Measurements from ENCODE around the gene CLIC5.
A peak's percentile ranks its signal among the peaks of the same experiment; 100 is the strongest.

The CLIC5 gene

GRCh38 chr6:46053039-46053933, 37.6 kb upstream of the CLIC5 start:
- Histone ChIP-seq H3K9ac (ENCODE audit: low read depth in 1 of 2, low read length in 2 of 2) (peak overlapping the region in 1 of 2 donors; percentile 69), H3K36me3 (ENCODE audit: control insufficient read depth in 2 of 2, insufficient read depth in 2 of 2, low read length in 2 of 2) (no peaks in the 10 kb centered on the region), H3K4me1 (ENCODE audit: control insufficient read depth in 2 of 2, insufficient read depth in 2 of 2, low read length in 2 of 2) (peaks cover 19 to 50% of the 10 kb centered on the region in 2 donors), H3K27ac (ENCODE audit: low read depth in 2 of 2, low read length in 2 of 2) (peak overlapping the region; percentile 95 to 97), H3K4me3 (ENCODE audit: low read length in 2 of 2) (peak overlapping the region; percentile 26 to 37), H3K27me3 (ENCODE audit: control insufficient read depth in 2 of 2, insufficient read depth in 2 of 2, low read length in 2 of 2) (no peaks in the 10 kb centered on the region), H3K9me3 (ENCODE audit: control insufficient read depth in 2 of 2, low read length in 2 of 2) (no peaks in the 10 kb centered on the region)

GRCh38 chr6:46052479-46052878, 36.8 kb upstream of the CLIC5 start:
- H3K4me1 ChIP-seq (ENCODE audit: control insufficient read depth in 2 of 2, insufficient read depth in 2 of 2, low read length in 2 of 2), result peaks cover 19 to 50% of the 10 kb centered on the region in 2 donors
- no peaks in the 10 kb centered on the region for H3K9me3 ChIP-seq (ENCODE audit: control insufficient read depth in 2 of 2, low read length in 2 of 2)
- peak overlapping the region in 1 of 2 donors; percentile 69 for H3K9ac ChIP-seq (ENCODE audit: low read depth in 1 of 2, low read length in 2 of 2)
- H3K27ac ChIP-seq (ENCODE audit: low read depth in 2 of 2, low read length in 2 of 2), result peak overlapping the region; percentile 95 to 97
- peak overlapping the region in 1 of 2 donors; percentile 15 for H3K4me3 ChIP-seq (ENCODE audit: low read length in 2 of 2)
- H3K27me3 ChIP-seq (ENCODE audit: control insufficient read depth in 2 of 2, insufficient read depth in 2 of 2, low read length in 2 of 2), result no peaks in the 10 kb centered on the region
- no peaks in the 10 kb centered on the region for H3K36me3 ChIP-seq (ENCODE audit: control insufficient read depth in 2 of 2, insufficient read depth in 2 of 2, low read length in 2 of 2)

GRCh38 chr6:46051962-46052361, 36.3 kb upstream of the CLIC5 start:
- H3K9ac ChIP-seq (ENCODE audit: low read depth in 1 of 2, low read length in 2 of 2), result peak overlapping the region in 1 of 2 donors; percentile 69
- H3K9me3 ChIP-seq (ENCODE audit: control insufficient read depth in 2 of 2, low read length in 2 of 2), result no peaks in the 10 kb centered on the region
- H3K27ac ChIP-seq (ENCODE audit: low read depth in 2 of 2, low read length in 2 of 2), result peak overlapping the region; percentile 95 to 97
- peaks cover 19 to 50% of the 10 kb centered on the region in 2 donors for H3K4me1 ChIP-seq (ENCODE audit: control insufficient read depth in 2 of 2, insufficient read depth in 2 of 2, low read length in 2 of 2)
- no peak overlapping the region for H3K4me3 ChIP-seq (ENCODE audit: low read length in 2 of 2)
- H3K27me3 ChIP-seq (ENCODE audit: control insufficient read depth in 2 of 2, insufficient read depth in 2 of 2, low read length in 2 of 2), result no peaks in the 10 kb centered on the region
- H3K36me3 ChIP-seq (ENCODE audit: control insufficient read depth in 2 of 2, insufficient read depth in 2 of 2, low read length in 2 of 2), result no peaks in the 10 kb centered on the region

GRCh38 chr6:46050845-46051405, 35.3 kb upstream of the CLIC5 start:
- no peak overlapping the region for H3K9ac ChIP-seq (ENCODE audit: low read depth in 1 of 2, low read length in 2 of 2)
- peak overlapping the region; percentile 9 to 95 for H3K27ac ChIP-seq (ENCODE audit: low read depth in 2 of 2, low read length in 2 of 2)
- H3K9me3 ChIP-seq (ENCODE audit: control insufficient read depth in 2 of 2, low read length in 2 of 2), result no peaks in the 10 kb centered on the region
- no peaks in the 10 kb centered on the region for H3K36me3 ChIP-seq (ENCODE audit: control insufficient read depth in 2 of 2, insufficient read depth in 2 of 2, low read length in 2 of 2)
- H3K27me3 ChIP-seq (ENCODE audit: control insufficient read depth in 2 of 2, insufficient read depth in 2 of 2, low read length in 2 of 2), result no peaks in the 10 kb centered on the region
- H3K4me1 ChIP-seq (ENCODE audit: control insufficient read depth in 2 of 2, insufficient read depth in 2 of 2, low read length in 2 of 2), result peaks cover 19 to 49% of the 10 kb centered on the region in 2 donors
- H3K4me3 ChIP-seq (ENCODE audit: low read length in 2 of 2), result no peak overlapping the region

GRCh38 chr6:46048646-46049297, 33.1 kb upstream of the CLIC5 start:
- Histone ChIP-seq H3K4me3 (ENCODE audit: low read length in 2 of 2) (no peak overlapping the region), H3K9ac (ENCODE audit: low read depth in 1 of 2, low read length in 2 of 2) (no peak overlapping the region), H3K9me3 (ENCODE audit: control insufficient read depth in 2 of 2, low read length in 2 of 2) (no peaks in the 10 kb centered on the region), H3K4me1 (ENCODE audit: control insufficient read depth in 2 of 2, insufficient read depth in 2 of 2, low read length in 2 of 2) (peaks cover 16 to 28% of the 10 kb centered on the region in 2 donors), H3K27ac (ENCODE audit: low read depth in 2 of 2, low read length in 2 of 2) (no peak overlapping the region), H3K36me3 (ENCODE audit: control insufficient read depth in 2 of 2, insufficient read depth in 2 of 2, low read length in 2 of 2) (no peaks in the 10 kb centered on the region), H3K27me3 (ENCODE audit: control insufficient read depth in 2 of 2, insufficient read depth in 2 of 2, low read length in 2 of 2) (no peaks in the 10 kb centered on the region)

GRCh38 chr6:46046558-46047174, 31.0 kb upstream of the CLIC5 start:
- Histone ChIP-seq H3K27ac (ENCODE audit: low read depth in 2 of 2, low read length in 2 of 2) (no peak overlapping the region), H3K36me3 (ENCODE audit: control insufficient read depth in 2 of 2, insufficient read depth in 2 of 2, low read length in 2 of 2) (no peaks in the 10 kb centered on the region), H3K9ac (ENCODE audit: low read depth in 1 of 2, low read length in 2 of 2) (no peak overlapping the region), H3K27me3 (ENCODE audit: control insufficient read depth in 2 of 2, insufficient read depth in 2 of 2, low read length in 2 of 2) (no peaks in the 10 kb centered on the region), H3K4me1 (ENCODE audit: control insufficient read depth in 2 of 2, insufficient read depth in 2 of 2, low read length in 2 of 2) (peaks cover 6 to 12% of the 10 kb centered on the region in 2 donors), H3K9me3 (ENCODE audit: control insufficient read depth in 2 of 2, low read length in 2 of 2) (no peaks in the 10 kb centered on the region), H3K4me3 (ENCODE audit: low read length in 2 of 2) (no peak overlapping the region)

- Histone ChIP-seq H3K27ac (ENCODE audit: low read depth in 2 of 2, low read length in 2 of 2) (peak overlapping the region in 1 of 2 donors; percentile 45), H3K4me3 (ENCODE audit: low read length in 2 of 2) (no peak overlapping the region), H3K9me3 (ENCODE audit: control insufficient read depth in 2 of 2, low read length in 2 of 2) (no peaks in the 10 kb centered on the region), H3K9ac (ENCODE audit: low read depth in 1 of 2, low read length in 2 of 2) (no peak overlapping the region), H3K4me1 (ENCODE audit: control insufficient read depth in 2 of 2, insufficient read depth in 2 of 2, low read length in 2 of 2) (peaks cover 0 to 4% of the 10 kb centered on the region in 2 donors), H3K27me3 (ENCODE audit: control insufficient read depth in 2 of 2, insufficient read depth in 2 of 2, low read length in 2 of 2) (no peaks in the 10 kb centered on the region), H3K36me3 (ENCODE audit: control insufficient read depth in 2 of 2, insufficient read depth in 2 of 2, low read length in 2 of 2) (no peaks in the 10 kb centered on the region)
Measured at GRCh38 chr6:46044881-46045617, 29.4 kb upstream of the CLIC5 start.

GRCh38 chr6:46042355-46042999, 26.8 kb upstream of the CLIC5 start:
- H3K4me1 ChIP-seq (ENCODE audit: control insufficient read depth in 2 of 2, insufficient read depth in 2 of 2, low read length in 2 of 2), result peaks cover 0 to 4% of the 10 kb centered on the region in 2 donors
- H3K9ac ChIP-seq (ENCODE audit: low read depth in 1 of 2, low read length in 2 of 2), result no peak overlapping the region
- H3K27me3 ChIP-seq (ENCODE audit: control insufficient read depth in 2 of 2, insufficient read depth in 2 of 2, low read length in 2 of 2), result no peaks in the 10 kb centered on the region
- no peak overlapping the region for H3K4me3 ChIP-seq (ENCODE audit: low read length in 2 of 2)
- H3K27ac ChIP-seq (ENCODE audit: low read depth in 2 of 2, low read length in 2 of 2), result no peak overlapping the region
- H3K9me3 ChIP-seq (ENCODE audit: control insufficient read depth in 2 of 2, low read length in 2 of 2), result no peaks in the 10 kb centered on the region
- H3K36me3 ChIP-seq (ENCODE audit: control insufficient read depth in 2 of 2, insufficient read depth in 2 of 2, low read length in 2 of 2), result no peaks in the 10 kb centered on the region

GRCh38 chr6:46040288-46040687, 24.6 kb upstream of the CLIC5 start:
- no peak overlapping the region for H3K9ac ChIP-seq (ENCODE audit: low read depth in 1 of 2, low read length in 2 of 2)
- H3K9me3 ChIP-seq (ENCODE audit: control insufficient read depth in 2 of 2, low read length in 2 of 2), result no peaks in the 10 kb centered on the region
- H3K27ac ChIP-seq (ENCODE audit: low read depth in 2 of 2, low read length in 2 of 2), result no peak overlapping the region
- H3K27me3 ChIP-seq (ENCODE audit: control insufficient read depth in 2 of 2, insufficient read depth in 2 of 2, low read length in 2 of 2), result no peaks in the 10 kb centered on the region
- no peaks in the 10 kb centered on the region for H3K36me3 ChIP-seq (ENCODE audit: control insufficient read depth in 2 of 2, insufficient read depth in 2 of 2, low read length in 2 of 2)
- H3K4me3 ChIP-seq (ENCODE audit: low read length in 2 of 2), result no peak overlapping the region
- no peaks in the 10 kb centered on the region for H3K4me1 ChIP-seq (ENCODE audit: control insufficient read depth in 2 of 2, insufficient read depth in 2 of 2, low read length in 2 of 2)

All from mucosa of rectum (tissue), 2 donors.